Keratinocyte (primary cell): ENCODE results near the gene PRDM10. TPM values are rescaled to one million over a fixed set of nuclear protein-coding genes. Genes with fewer than 3 reads are reported as not detected.

Experiments used
- DNase-seq: peaks from one replicate; pipeline ENCODE4 v3.0.0-alpha.2; 2011; ENCODE audit warnings: low read depth, missing footprints, low spot score
- FAIRE-seq: peaks from 2 replicates; lab custom pipeline; 2011; peaks lifted over from hg19 to GRCh38; lab: Jason Lieb, UNC
- H2AFZ ChIP-seq: 2 replicates; pipeline ENCODE4 v1.6.0; 2012; ENCODE audit warnings: low read length, control low read depth, inconsistent platforms; ENCODE audit not compliant: control insufficient read depth
- H3K27ac ChIP-seq: 2 replicates; pipeline ENCODE4 v1.5.1; 2011; ENCODE audit warnings: low read length; ENCODE audit not compliant: control insufficient read depth, insufficient read depth
- H3K27me3 ChIP-seq: 3 replicates; pipeline ENCODE4 v1.6.0; 2011; ENCODE audit warnings: low read length; ENCODE audit not compliant: control insufficient read depth, insufficient read depth; ENCODE audit errors: extremely low read depth
- H3K36me3 ChIP-seq, 2 experiments: 2 replicates in 1 of 2; 3 replicates in 1 of 2; pipeline ENCODE4 v1.5.1; 2011; ENCODE audit warnings: low read length in 2 of 2, mild to moderate bottlenecking in 1 of 2; ENCODE audit not compliant: control insufficient read depth in 2 of 2, insufficient read depth in 2 of 2; ENCODE audit errors: extremely low read depth in 1 of 2
- H3K4me1 ChIP-seq: 3 replicates; pipeline ENCODE4 v1.5.1; 2011; ENCODE audit warnings: low read length; ENCODE audit not compliant: control insufficient read depth, insufficient read depth; ENCODE audit errors: extremely low read depth
- H3K4me2 ChIP-seq: 3 replicates; pipeline ENCODE4 v1.6.0; 2011; ENCODE audit warnings: low read depth, low read length; ENCODE audit not compliant: control insufficient read depth, insufficient read depth; ENCODE audit errors: extremely low read depth
- H3K4me3 ChIP-seq, 3 experiments: fragments of 200-600 bp in 1 of 3; sonication (generic) in 1 of 3; 2 replicates in 2 of 3; 3 replicates in 1 of 3; pipeline ENCODE4 v1.5.1; 2011 to 2016; ENCODE audit warnings: low read length in 3 of 3, mild to moderate bottlenecking in 3 of 3, control low read depth in 2 of 3, inconsistent platforms in 1 of 3, low read depth in 1 of 3, mixed read lengths in 1 of 3, mixed run types in 1 of 3, moderate library complexity in 1 of 3; ENCODE audit not compliant: control insufficient read depth in 2 of 3, insufficient read depth in 2 of 3; ENCODE audit errors: extremely low read depth in 1 of 3
- H3K79me2 ChIP-seq: 2 replicates; pipeline ENCODE4 v1.6.0; 2012; ENCODE audit warnings: low read length; ENCODE audit not compliant: control insufficient read depth, insufficient read depth
- H3K9ac ChIP-seq: 3 replicates; pipeline ENCODE4 v1.6.0; 2011; ENCODE audit warnings: low read length; ENCODE audit not compliant: control insufficient read depth, insufficient read depth; ENCODE audit errors: extremely low read depth
- H3K9me1 ChIP-seq: 3 replicates; pipeline ENCODE4 v1.6.0; 2011; ENCODE audit warnings: low read length; ENCODE audit not compliant: control insufficient read depth, insufficient read depth; ENCODE audit errors: extremely low read depth
- H3K9me3 ChIP-seq: 2 replicates; pipeline ENCODE4 v1.5.1; 2012; ENCODE audit warnings: low read depth, low read length; ENCODE audit not compliant: control insufficient read depth
- H4K20me1 ChIP-seq: 3 replicates; pipeline ENCODE4 v1.6.0; 2011; ENCODE audit warnings: low read length; ENCODE audit not compliant: control insufficient read depth, insufficient read depth; ENCODE audit errors: extremely low read depth
- EZH2 ChIP-seq: IDR thresholded peaks from one replicate; pipeline ENCODE4 v1.6.1; 2012; ENCODE audit warnings: inconsistent platforms, mild to moderate bottlenecking, low read length, moderate library complexity
- dilution Hi-C: fragments of 300-500 bp; cut with MboI; formaldehyde crosslinking; loops from one replicate; pipeline ENCODE4 v1.7.0; 2020; ENCODE audit warnings: low sequenced_read_pairs; ENCODE audit not compliant: extremely low pct_ligation_motif_present
- polyA plus RNA-seq, 5 experiments: library from polyadenylated mRNA; depleted of rRNA in 3 of 5; stranded (reverse) in 3 of 5; stranded (forward) in 1 of 5; unstranded in 1 of 5; fragments of >200 nt; gene quantifications; 1 replicate in 1 of 5; 2 replicates in 3 of 5; 3 replicates in 1 of 5; pipeline versions ENCODE4 v1.2.1 to v1.2.3, GENCODE V29; 2011 to 2012; ENCODE audit warnings: missing spikeins in 2 of 5, low read depth in 1 of 5, low replicate concordance in 1 of 5
- TF ChIP-seq, protein P1 (sequence below), 3 experiments: IDR thresholded peaks in 1 of 3; conservative IDR thresholded peaks in 1 of 3; optimal IDR thresholded peaks in 1 of 3; 2 replicates in 2 of 3; 3 replicates in 1 of 3; pipeline versions ENCODE3 to v1.5.1; 2011; ENCODE audit warnings: low read length in 3 of 3, mild to moderate bottlenecking in 3 of 3, moderate library complexity in 2 of 3, control low read depth in 1 of 3, inconsistent platforms in 1 of 3; ENCODE audit not compliant: insufficient read depth in 2 of 3; ENCODE audit errors: extremely low read depth in 1 of 3

PRDM10 gene
- polyA plus RNA-seq, 1 donor (not counting 4 experiments of a cell fraction or from before 2014, with no cell fraction given) = 4.7 TPM

DNA sequence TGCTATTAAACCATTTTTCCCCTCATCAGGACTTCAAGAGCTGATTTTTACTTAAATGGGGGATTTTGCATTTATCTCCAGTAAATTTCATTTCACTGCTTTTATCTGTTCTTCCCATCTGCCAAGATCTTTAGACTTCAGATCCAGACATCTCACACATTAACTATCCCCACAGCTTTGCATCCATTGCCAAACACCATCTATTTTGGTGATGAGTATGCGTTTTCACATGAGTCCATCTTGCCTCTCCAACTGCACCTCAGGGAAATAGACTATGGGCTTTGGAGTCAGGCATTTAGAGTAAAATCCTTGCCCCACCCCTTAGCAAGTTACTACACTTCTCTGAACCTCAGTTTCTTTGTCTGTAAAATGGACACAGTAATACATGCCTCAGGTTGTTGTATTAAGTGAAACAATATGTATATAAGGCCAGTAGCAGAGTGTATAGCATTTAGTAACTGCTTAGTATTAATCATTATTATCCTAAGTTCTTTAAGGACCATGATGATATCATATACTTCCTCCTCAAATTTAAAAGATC, 53.6 kb downstream of the PRDM10 start:
- dilution Hi-C loops = loop anchor here (25.0 kb wide), 1 partner anchor 188 kb away; no protein-coding TSS in a partner anchor

DNA sequence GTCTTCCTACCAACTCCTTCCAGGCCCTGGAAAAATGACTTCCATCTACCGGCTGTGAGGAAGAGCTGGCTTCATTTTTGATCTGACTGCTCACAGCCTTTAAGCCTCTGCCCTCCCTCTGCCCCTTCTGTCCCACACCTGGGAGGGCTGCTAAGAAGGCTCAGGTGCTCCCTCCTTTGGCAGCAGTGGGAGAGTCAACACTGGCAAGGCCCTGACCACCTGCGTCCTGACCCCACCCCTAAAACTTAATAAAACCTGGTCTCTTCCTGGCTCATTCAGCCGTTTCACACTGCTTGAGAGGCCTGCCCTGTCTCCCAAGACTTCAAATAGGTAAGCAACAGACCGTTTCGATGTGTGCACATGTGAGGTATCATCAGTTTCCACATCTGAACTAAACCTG, 55.2 kb downstream of the PRDM10 start:
- H3K4me1 ChIP-seq = no peaks in the 10 kb centered on the region
- no peaks in the 10 kb centered on the region for H3K27me3 ChIP-seq
- no peaks in the 10 kb centered on the region for H3K9me3 ChIP-seq
- no peak for TF ChIP-seq EZH2
- TF ChIP-seq, protein P1, sequence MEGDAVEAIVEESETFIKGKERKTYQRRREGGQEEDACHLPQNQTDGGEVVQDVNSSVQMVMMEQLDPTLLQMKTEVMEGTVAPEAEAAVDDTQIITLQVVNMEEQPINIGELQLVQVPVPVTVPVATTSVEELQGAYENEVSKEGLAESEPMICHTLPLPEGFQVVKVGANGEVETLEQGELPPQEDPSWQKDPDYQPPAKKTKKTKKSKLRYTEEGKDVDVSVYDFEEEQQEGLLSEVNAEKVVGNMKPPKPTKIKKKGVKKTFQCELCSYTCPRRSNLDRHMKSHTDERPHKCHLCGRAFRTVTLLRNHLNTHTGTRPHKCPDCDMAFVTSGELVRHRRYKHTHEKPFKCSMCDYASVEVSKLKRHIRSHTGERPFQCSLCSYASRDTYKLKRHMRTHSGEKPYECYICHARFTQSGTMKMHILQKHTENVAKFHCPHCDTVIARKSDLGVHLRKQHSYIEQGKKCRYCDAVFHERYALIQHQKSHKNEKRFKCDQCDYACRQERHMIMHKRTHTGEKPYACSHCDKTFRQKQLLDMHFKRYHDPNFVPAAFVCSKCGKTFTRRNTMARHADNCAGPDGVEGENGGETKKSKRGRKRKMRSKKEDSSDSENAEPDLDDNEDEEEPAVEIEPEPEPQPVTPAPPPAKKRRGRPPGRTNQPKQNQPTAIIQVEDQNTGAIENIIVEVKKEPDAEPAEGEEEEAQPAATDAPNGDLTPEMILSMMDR (optimal IDR thresholded peaks at IDR 0.05 in 1 of 3, IDR thresholded peaks at IDR 0.05 in 1 of 3, conservative IDR thresholded peaks at IDR 0.05 in 1 of 3; ENCODE audit: extremely low read depth in 1 of 3, insufficient read depth in 2 of 3, low read length in 3 of 3) = no peak
- DNase-seq (no peak), FAIRE-seq (no peak)
- no peak overlapping the region for H3K4me2 ChIP-seq
- no peak overlapping the region for H2AFZ ChIP-seq
- no peak overlapping the region for H3K4me3 ChIP-seq
- peaks cover 10 to 12% of the 10 kb centered on the region in 2 experiments for H3K36me3 ChIP-seq
- peaks cover 3% of the 10 kb centered on the region for H4K20me1 ChIP-seq
- H3K9ac ChIP-seq = no peak overlapping the region
- no peaks in the 10 kb centered on the region for H3K79me2 ChIP-seq
- H3K9me1 ChIP-seq = no peaks in the 10 kb centered on the region
- dilution Hi-C loops = loop anchor here (25.0 kb wide), 1 partner anchor 190 kb away; no protein-coding TSS in a partner anchor
- H3K27ac ChIP-seq = no peak overlapping the region

More for the DNA sequence above, 53.6 kb downstream of the PRDM10 start:
- no peaks in the 10 kb centered on the region for H3K9me3 ChIP-seq
- H3K4me2 ChIP-seq = no peak overlapping the region
- H4K20me1 ChIP-seq = peaks cover 3% of the 10 kb centered on the region
- H3K27me3 ChIP-seq = no peaks in the 10 kb centered on the region
- H3K9me1 ChIP-seq = no peaks in the 10 kb centered on the region
- DNase-seq (no peak), FAIRE-seq (no peak)
- H3K9ac ChIP-seq = no peak overlapping the region
- H3K79me2 ChIP-seq = no peaks in the 10 kb centered on the region
- no peak for TF ChIP-seq EZH2
- TF ChIP-seq, protein P1 (optimal IDR thresholded peaks at IDR 0.05 in 1 of 3, IDR thresholded peaks at IDR 0.05 in 1 of 3, conservative IDR thresholded peaks at IDR 0.05 in 1 of 3; ENCODE audit: extremely low read depth in 1 of 3, insufficient read depth in 2 of 3, low read length in 3 of 3) = no peak
- no peaks in the 10 kb centered on the region for H3K4me1 ChIP-seq
- H3K27ac ChIP-seq = no peak overlapping the region
- peaks cover 8 to 10% of the 10 kb centered on the region in 2 experiments for H3K36me3 ChIP-seq
- no peak overlapping the region for H2AFZ ChIP-seq
- no peak overlapping the region for H3K4me3 ChIP-seq
